RPMI8226 (cell line): ENCODE results near the gene VANGL1.

Experiments used
- DNase-seq: peaks from one replicate; pipeline ENCODE4 v3.0.0-alpha.2; 2015

The VANGL1 gene

GRCh38 chr1:115669886-115670285 is 28.1 kb downstream of the VANGL1 start:
- DNase-seq: no peak

- DNase-seq: no peak
Measured at GRCh38 chr1:115670476-115671175, 28.9 kb downstream of the VANGL1 start.

DNA sequence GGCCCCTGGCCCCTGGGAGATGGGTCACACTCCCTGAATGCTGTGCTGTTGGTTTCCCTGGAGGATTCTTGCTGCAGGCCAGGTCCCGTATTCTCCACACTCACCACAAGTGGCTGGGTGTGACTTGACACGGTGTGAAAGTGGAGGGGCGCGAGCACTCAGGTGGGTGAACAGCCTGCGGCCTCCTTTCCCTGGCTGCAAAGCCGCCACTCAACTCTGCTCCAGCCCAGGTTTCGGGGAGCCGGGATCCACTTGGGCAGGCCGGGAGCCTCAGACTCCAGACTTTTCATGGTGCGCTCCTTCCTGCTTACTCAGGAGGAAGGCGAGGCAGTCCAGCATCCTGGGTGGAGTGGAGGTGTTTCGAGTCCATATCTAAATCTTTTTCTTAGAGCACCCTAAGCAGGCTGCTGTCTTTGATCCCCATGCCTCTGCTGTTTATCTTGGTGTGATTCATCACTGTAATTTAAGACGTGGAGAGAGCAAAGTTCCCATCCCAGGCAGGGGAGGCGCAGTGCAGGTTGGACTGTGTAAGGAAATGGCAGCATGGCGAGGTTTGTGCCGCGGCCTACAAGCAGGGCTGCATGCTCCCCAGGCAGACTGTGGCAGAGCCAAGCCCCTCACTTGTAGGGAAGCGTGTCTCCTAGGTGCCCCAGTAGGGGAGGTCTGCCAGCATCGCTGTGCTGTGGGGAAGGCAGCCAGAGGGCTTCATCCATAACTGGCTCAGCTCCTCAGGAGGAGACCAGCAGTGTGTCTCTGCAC is 29.6 kb downstream of the VANGL1 start:
- no peak for DNase-seq

GRCh38 chr1:115672224-115673009 is 30.6 kb downstream of the VANGL1 start:
- no peak for DNase-seq

DNA sequence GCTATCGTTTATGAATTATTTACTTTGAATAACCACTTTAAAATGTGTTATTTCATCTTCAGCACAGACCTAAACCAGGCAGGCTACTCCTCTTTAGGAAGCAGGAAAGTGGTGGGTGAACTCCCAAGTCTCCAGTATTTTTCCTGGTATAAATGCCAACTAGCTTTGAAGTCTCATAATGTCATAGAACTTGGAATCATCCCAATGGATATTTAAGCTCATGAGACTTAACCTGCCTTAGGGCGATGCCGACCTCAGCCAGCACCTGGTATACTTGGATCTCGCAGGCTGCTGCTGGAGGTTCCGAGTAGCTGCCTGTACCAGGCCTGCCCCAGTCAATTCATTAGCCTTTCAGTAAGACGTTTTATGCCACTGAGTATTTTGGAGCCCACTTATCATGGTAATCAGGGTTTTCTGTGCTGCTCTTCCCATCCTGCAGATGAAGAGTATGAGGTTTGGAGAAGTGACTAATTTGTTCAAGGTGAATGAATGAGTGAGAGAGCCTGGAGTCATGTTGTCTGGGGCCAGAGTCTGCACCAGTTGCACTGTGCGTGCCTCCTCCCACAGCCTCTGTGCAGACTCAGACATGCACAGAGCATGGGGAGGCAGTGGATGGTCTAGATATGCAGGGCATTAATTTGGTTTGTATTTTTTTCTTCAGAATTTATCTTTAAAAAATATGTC is 34.9 kb downstream of the VANGL1 start:
- no peak for DNase-seq

GRCh38 chr1:115677182-115677555 is 35.4 kb downstream of the VANGL1 start:
- DNase-seq: no peak

DNA sequence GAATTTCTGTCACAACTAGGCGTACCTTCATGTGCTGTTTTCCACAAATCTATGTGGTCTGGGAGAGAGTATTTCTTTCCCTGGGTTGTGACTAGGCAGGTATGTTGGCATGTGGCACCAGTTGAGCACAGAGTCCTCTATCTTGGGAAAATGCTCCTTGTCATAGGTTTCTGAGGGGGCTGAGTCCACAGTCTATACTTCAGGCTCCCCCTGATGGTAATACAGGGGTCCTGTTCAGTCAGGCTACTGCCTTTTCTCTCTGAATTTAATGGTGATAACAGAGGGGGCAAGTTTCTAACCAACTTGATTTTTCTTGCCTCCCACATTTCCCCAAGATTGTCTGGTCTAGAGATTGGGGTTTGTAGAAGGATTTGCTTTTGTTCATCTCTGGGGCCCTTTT is 35.8 kb downstream of the VANGL1 start:
- DNase-seq: no peak

DNA sequence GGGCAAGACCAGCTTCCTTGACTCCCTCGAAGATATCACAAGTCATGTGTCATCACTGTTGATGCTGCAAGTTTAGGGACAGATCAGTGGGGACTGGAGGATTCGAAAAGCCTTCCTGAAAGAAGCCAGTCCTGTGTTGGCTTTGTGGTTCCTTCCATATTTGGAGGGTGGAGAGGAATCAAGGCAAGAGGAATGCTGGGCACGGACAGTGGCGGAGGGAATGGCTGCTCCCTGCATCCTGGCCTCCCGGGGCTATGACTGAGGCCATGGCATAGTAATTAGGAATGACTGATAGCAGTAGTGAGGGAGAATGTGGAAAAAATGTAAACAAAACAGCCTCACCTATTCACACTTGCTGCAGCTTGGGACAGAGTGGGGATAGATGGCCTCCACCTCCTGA is 36.4 kb downstream of the VANGL1 start:
- DNase-seq: no peak

DNA sequence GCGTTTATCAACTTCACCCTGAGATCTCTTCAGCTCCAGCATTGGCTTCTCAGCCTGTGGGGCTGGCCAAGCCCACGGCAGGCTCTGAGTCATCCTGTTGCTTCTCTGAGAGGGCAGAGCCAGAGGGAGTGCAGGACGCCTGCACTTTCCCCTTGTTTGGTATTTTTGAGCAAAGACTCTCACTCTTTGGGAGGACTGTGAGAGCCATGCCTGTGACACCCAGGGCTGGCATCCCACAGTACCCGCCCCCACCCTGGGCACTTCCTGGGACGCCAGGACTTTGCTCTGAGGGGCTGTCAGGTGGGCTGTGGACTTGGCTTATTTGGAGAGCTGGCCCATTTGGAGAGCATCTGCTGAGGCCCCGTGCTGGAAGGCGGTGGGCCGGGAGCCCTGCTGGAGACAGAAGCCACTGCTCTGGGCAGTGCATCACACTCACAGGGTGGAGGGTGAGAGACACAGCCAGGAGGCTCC is 37.4 kb downstream of the VANGL1 start:
- DNase-seq: no peak

GRCh38 chr1:115680730-115681111 is 39.0 kb downstream of the VANGL1 start:
- DNase-seq: no peak

- no peak for DNase-seq
Measured at GRCh38 chr1:115682792-115683191, 41.0 kb downstream of the VANGL1 start.

DNA sequence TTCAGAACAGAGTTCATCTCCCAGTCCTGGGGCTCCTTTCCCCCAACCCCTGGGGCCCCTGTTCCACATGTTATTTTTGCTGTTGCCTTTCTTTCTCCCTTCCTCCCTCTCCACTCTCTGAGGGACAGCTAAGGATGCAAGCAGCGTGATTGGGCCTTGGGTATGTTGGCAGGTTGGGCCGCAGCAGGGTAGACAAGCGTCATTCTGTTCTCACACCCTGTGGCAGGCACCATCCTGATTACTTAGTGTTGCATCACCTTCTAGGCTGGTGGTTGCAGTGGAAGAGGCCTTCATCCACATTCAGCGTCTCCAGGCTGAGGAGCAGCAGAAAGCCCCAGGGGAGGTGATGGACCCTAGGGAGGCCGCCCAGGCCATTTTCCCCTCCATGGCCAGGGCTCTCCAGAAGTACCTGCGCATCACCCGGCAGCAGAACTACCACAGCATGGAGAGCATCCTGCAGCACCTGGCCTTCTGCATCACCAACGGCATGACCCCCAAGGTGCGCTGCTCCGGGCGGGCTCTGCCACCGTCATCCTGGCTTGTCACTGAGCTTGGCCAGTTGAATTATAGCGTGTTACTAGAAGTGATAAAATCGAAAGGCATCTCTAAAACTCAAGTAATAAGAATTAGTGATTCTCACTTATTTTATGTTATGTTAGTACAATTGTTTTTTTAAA is 43.4 kb downstream of the VANGL1 start:
- DNase-seq: no peak

GRCh38 chr1:115687744-115688143 is 46.0 kb downstream of the VANGL1 start:
- no peak for DNase-seq

DNA sequence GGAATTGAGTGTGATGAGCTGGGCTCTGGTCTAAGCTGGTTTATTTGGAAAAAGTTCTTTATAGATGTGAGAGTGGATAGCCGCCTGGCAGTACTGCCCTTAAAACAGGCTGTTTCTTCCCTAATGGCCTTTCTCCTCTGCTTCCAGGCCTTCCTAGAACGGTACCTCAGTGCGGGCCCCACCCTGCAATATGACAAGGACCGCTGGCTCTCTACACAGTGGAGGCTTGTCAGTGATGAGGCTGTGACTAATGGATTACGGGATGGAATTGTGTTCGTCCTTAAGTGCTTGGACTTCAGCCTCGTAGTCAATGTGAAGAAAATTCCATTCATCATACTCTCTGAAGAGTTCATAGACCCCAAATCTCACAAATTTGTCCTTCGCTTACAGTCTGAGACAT is 49.2 kb downstream of the VANGL1 start:
- no peak for DNase-seq

DNA sequence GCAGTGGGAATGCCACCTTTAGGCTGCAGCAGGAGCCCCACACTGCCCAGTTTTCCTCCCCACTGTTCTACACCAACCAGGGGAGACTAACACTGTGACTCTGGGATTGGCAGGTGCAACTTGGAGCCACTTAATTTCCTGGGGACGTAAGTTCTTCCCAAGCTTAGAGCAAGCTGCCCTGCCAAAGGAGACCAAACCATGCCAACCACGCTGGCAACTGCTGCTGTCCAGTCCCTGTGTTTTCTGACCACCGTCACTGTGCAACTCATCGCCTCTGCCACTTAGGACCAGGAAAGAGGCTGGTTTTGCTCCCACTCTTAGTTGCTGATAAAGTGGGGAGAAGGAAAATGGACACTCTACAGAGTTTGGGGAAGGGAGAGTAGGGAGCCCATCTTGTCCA is 50.5 kb downstream of the VANGL1 start:
- no peak for DNase-seq

- DNase-seq: no peak
Measured at GRCh38 chr1:115694805-115695204, 53.0 kb downstream of the VANGL1 start.

DNA sequence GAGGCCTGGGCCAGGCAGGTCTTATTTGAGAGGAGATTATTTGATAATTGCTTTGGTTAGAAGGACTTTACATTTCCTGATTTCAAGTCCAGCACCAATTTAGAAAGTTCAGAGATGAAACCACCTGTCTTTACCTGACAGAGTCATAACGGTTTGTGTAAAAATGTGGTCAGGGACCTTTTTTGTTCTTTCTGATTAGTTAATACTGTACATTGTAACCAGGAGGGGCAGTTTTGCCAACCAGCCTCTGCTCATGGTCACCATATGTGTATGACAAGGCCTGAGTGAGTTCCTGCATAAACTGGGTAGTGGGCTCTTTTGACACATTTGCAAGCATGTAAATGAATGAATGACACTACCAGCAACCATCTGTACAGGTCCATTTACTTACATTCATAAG is 55.8 kb downstream of the VANGL1 start:
- no peak for DNase-seq

- no peak for DNase-seq
Measured at GRCh38 chr1:115701090-115701489, 59.3 kb downstream of the VANGL1 start.

GRCh38 chr1:115702959-115703358 is 61.2 kb downstream of the VANGL1 start:
- DNase-seq: no peak

- no peak for DNase-seq
Measured at GRCh38 chr1:115705085-115705951, 63.5 kb downstream of the VANGL1 start.

GRCh38 chr1:115705963-115706362 is 64.2 kb downstream of the VANGL1 start:
- DNase-seq: no peak
